Keratinocyte (primary cell): Measurements from ENCODE around the gene GOLGA5. TPM values are rescaled to one million over a fixed set of nuclear protein-coding genes. Genes with fewer than 3 reads are reported as not detected.
"Not testable (repeated sequence)": the region's sequence is repeated elsewhere in the genome, so short reads cannot be mapped to it uniquely, and the experiment has no call there.

Experiments
- DNase-seq: peaks from one replicate; pipeline ENCODE4 v3.0.0-alpha.2; 2011; ENCODE audit warnings: low read depth, missing footprints, low spot score
- FAIRE-seq: peaks from 2 replicates; lab custom pipeline; 2011; peaks lifted over from hg19 to GRCh38; lab: Jason Lieb, UNC
- H2AFZ ChIP-seq: 2 replicates; pipeline ENCODE4 v1.6.0; 2012; ENCODE audit warnings: low read length, control low read depth, inconsistent platforms; ENCODE audit not compliant: control insufficient read depth
- H3K27ac ChIP-seq: 2 replicates; pipeline ENCODE4 v1.5.1; 2011; ENCODE audit warnings: low read length; ENCODE audit not compliant: control insufficient read depth, insufficient read depth
- H3K27me3 ChIP-seq: 3 replicates; pipeline ENCODE4 v1.6.0; 2011; ENCODE audit warnings: low read length; ENCODE audit not compliant: control insufficient read depth, insufficient read depth; ENCODE audit errors: extremely low read depth
- H3K36me3 ChIP-seq, 2 experiments: 2 replicates in 1 of 2; 3 replicates in 1 of 2; pipeline ENCODE4 v1.5.1; 2011; ENCODE audit warnings: low read length in 2 of 2, mild to moderate bottlenecking in 1 of 2; ENCODE audit not compliant: control insufficient read depth in 2 of 2, insufficient read depth in 2 of 2; ENCODE audit errors: extremely low read depth in 1 of 2
- H3K4me1 ChIP-seq: 3 replicates; pipeline ENCODE4 v1.5.1; 2011; ENCODE audit warnings: low read length; ENCODE audit not compliant: control insufficient read depth, insufficient read depth; ENCODE audit errors: extremely low read depth
- H3K4me2 ChIP-seq: 3 replicates; pipeline ENCODE4 v1.6.0; 2011; ENCODE audit warnings: low read depth, low read length; ENCODE audit not compliant: control insufficient read depth, insufficient read depth; ENCODE audit errors: extremely low read depth
- H3K4me3 ChIP-seq, 3 experiments: fragments of 200-600 bp in 1 of 3; sonication (generic) in 1 of 3; 2 replicates in 2 of 3; 3 replicates in 1 of 3; pipeline ENCODE4 v1.5.1; 2011 to 2016; ENCODE audit warnings: low read length in 3 of 3, mild to moderate bottlenecking in 3 of 3, control low read depth in 2 of 3, inconsistent platforms in 1 of 3, low read depth in 1 of 3, mixed read lengths in 1 of 3, mixed run types in 1 of 3, moderate library complexity in 1 of 3; ENCODE audit not compliant: control insufficient read depth in 2 of 3, insufficient read depth in 2 of 3; ENCODE audit errors: extremely low read depth in 1 of 3
- H3K79me2 ChIP-seq: 2 replicates; pipeline ENCODE4 v1.6.0; 2012; ENCODE audit warnings: low read length; ENCODE audit not compliant: control insufficient read depth, insufficient read depth
- H3K9ac ChIP-seq: 3 replicates; pipeline ENCODE4 v1.6.0; 2011; ENCODE audit warnings: low read length; ENCODE audit not compliant: control insufficient read depth, insufficient read depth; ENCODE audit errors: extremely low read depth
- H3K9me1 ChIP-seq: 3 replicates; pipeline ENCODE4 v1.6.0; 2011; ENCODE audit warnings: low read length; ENCODE audit not compliant: control insufficient read depth, insufficient read depth; ENCODE audit errors: extremely low read depth
- H3K9me3 ChIP-seq: 2 replicates; pipeline ENCODE4 v1.5.1; 2012; ENCODE audit warnings: low read depth, low read length; ENCODE audit not compliant: control insufficient read depth
- H4K20me1 ChIP-seq: 3 replicates; pipeline ENCODE4 v1.6.0; 2011; ENCODE audit warnings: low read length; ENCODE audit not compliant: control insufficient read depth, insufficient read depth; ENCODE audit errors: extremely low read depth
- EZH2 ChIP-seq: IDR thresholded peaks from one replicate; pipeline ENCODE4 v1.6.1; 2012; ENCODE audit warnings: inconsistent platforms, mild to moderate bottlenecking, low read length, moderate library complexity
- dilution Hi-C: fragments of 300-500 bp; cut with MboI; formaldehyde crosslinking; loops from one replicate; pipeline ENCODE4 v1.7.0; 2020; ENCODE audit warnings: low sequenced_read_pairs; ENCODE audit not compliant: extremely low pct_ligation_motif_present
- polyA plus RNA-seq, 5 experiments: library from polyadenylated mRNA; depleted of rRNA in 3 of 5; stranded (reverse) in 3 of 5; stranded (forward) in 1 of 5; unstranded in 1 of 5; fragments of >200 nt; gene quantifications; 1 replicate in 1 of 5; 2 replicates in 3 of 5; 3 replicates in 1 of 5; pipeline versions ENCODE4 v1.2.1 to v1.2.3, GENCODE V29; 2011 to 2012; ENCODE audit warnings: missing spikeins in 2 of 5, low read depth in 1 of 5, low replicate concordance in 1 of 5
- TF ChIP-seq, protein P1 (sequence below), 3 experiments: IDR thresholded peaks in 1 of 3; conservative IDR thresholded peaks in 1 of 3; optimal IDR thresholded peaks in 1 of 3; 2 replicates in 2 of 3; 3 replicates in 1 of 3; pipeline versions ENCODE3 to v1.5.1; 2011; ENCODE audit warnings: low read length in 3 of 3, mild to moderate bottlenecking in 3 of 3, moderate library complexity in 2 of 3, control low read depth in 1 of 3, inconsistent platforms in 1 of 3; ENCODE audit not compliant: insufficient read depth in 2 of 3; ENCODE audit errors: extremely low read depth in 1 of 3

Gene GOLGA5
- polyA plus RNA-seq, 1 donor (not counting 4 experiments of a cell fraction or from before 2014, with no cell fraction given), result 37.8 TPM

- no peaks in the 10 kb centered on the region for H3K79me2 ChIP-seq
- H3K4me1 ChIP-seq, result peaks cover 3% of the 10 kb centered on the region
- H3K9me3 ChIP-seq, result no peaks in the 10 kb centered on the region
- no peaks in the 10 kb centered on the region for H4K20me1 ChIP-seq
- no peak overlapping the region for H2AFZ ChIP-seq
- no peaks in the 10 kb centered on the region for H3K27me3 ChIP-seq
- TF ChIP-seq, protein P1, sequence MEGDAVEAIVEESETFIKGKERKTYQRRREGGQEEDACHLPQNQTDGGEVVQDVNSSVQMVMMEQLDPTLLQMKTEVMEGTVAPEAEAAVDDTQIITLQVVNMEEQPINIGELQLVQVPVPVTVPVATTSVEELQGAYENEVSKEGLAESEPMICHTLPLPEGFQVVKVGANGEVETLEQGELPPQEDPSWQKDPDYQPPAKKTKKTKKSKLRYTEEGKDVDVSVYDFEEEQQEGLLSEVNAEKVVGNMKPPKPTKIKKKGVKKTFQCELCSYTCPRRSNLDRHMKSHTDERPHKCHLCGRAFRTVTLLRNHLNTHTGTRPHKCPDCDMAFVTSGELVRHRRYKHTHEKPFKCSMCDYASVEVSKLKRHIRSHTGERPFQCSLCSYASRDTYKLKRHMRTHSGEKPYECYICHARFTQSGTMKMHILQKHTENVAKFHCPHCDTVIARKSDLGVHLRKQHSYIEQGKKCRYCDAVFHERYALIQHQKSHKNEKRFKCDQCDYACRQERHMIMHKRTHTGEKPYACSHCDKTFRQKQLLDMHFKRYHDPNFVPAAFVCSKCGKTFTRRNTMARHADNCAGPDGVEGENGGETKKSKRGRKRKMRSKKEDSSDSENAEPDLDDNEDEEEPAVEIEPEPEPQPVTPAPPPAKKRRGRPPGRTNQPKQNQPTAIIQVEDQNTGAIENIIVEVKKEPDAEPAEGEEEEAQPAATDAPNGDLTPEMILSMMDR (optimal IDR thresholded peaks at IDR 0.05 in 1 of 3, IDR thresholded peaks at IDR 0.05 in 1 of 3, conservative IDR thresholded peaks at IDR 0.05 in 1 of 3; ENCODE audit: extremely low read depth in 1 of 3, insufficient read depth in 2 of 3, low read length in 3 of 3), result no peak
- no peak for TF ChIP-seq EZH2
- no peak overlapping the region for H3K27ac ChIP-seq
- dilution Hi-C loops, result no loop called here
- H3K36me3 ChIP-seq, result no peaks in the 10 kb centered on the region
- DNase-seq, result no peak
- H3K4me2 ChIP-seq, result no peak overlapping the region
- no peak for FAIRE-seq
- no peak overlapping the region for H3K4me3 ChIP-seq
- no peaks in the 10 kb centered on the region for H3K9me1 ChIP-seq
- no peak overlapping the region for H3K9ac ChIP-seq
These were observed 33.6 kb upstream of the GOLGA5 start for GRCh38 chr14:92760524-92760805.

DNA sequence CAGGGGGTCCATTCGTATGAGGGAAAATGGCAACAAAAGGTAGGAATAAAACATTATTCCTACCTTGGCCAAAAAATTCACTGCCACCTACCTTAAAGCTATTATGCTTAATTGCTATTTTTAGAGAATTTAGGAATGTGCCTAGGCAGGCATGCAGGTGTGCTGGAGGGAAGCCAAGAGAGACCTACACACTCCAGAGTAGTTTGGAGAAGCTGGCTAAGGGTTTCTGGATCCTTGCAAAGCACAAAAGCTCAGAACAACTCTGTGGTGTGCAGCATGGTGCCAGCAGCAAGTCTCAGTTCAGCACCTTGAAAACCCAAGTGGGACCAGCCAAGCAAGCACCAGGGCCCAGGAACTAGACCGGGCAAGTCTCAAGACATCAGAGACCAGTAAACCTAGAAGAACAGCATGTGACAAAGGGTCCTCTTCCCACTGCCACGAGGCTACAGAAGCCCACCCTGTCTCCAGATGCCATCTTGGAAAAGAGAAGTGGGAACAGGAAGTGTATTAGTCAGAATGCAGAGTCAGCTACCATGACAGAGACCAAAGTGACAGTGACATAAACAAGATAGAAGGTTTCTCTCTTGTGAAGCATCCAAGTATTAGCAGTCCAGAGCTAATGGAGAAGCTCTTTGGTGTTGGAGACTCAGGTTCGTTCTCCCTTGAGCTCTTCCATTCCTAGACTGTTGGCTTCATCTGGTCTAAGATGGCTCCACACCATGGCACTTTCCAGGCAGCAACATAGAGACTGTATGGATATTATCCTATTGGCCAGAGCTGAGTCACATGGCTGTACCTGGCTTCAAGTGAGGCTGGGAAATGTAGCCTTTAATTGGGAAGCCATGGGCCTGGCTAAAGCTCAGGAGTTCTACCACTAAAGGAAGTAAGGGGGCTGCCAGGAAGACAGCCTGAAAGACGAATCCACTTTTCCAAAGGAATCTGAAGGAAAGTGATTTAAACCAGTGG is 30.2 kb upstream of the GOLGA5 start:
- DNase-seq, dilution Hi-C loops: not testable (repeated sequence)
- FAIRE-seq, result peak; percentile 94

GRCh38 chr14:92768236-92768635 is 25.9 kb upstream of the GOLGA5 start:
- DNase-seq, H3K4me2 ChIP-seq, H3K27me3 ChIP-seq, H3K9ac ChIP-seq, H3K4me3 ChIP-seq, H4K20me1 ChIP-seq, H3K9me3 ChIP-seq, H3K27ac ChIP-seq, H3K79me2 ChIP-seq, H3K36me3 ChIP-seq, H2AFZ ChIP-seq, H3K4me1 ChIP-seq, dilution Hi-C loops, H3K9me1 ChIP-seq: not testable (repeated sequence)
- FAIRE-seq, result peak; percentile 81

More for the DNA sequence above, 30.2 kb upstream of the GOLGA5 start:
- H3K9ac ChIP-seq, H3K79me2 ChIP-seq, H3K36me3 ChIP-seq, H3K27me3 ChIP-seq, H3K9me3 ChIP-seq, H3K4me3 ChIP-seq, H3K4me2 ChIP-seq, H4K20me1 ChIP-seq, H2AFZ ChIP-seq, H3K4me1 ChIP-seq, H3K9me1 ChIP-seq, H3K27ac ChIP-seq: not testable (repeated sequence)
